Spleen (tissue), 11 donors: ENCODE data around the gene TTLL6. TPM values are rescaled to one million over a fixed set of nuclear protein-coding genes. Genes with fewer than 3 reads are reported as not detected.

ENCODE experiments used
- DNase-seq: peaks from one replicate; pipeline ENCODE4 v3.0.0-alpha.2; 2020
- H3K27ac ChIP-seq, 8 donors: fragments of 200-600 bp; sonication (generic) in 7 of 8; 1 replicate in 4 of 8; 2 replicates in 4 of 8; pipeline versions ENCODE4 v1.5.0 to v1.8.0; 2016 to 2021; ENCODE audit warnings: inconsistent platforms in 4 of 8, mild to moderate bottlenecking in 4 of 8, moderate library complexity in 1 of 8
- H3K27me3 ChIP-seq, 7 donors: fragments of 200-600 bp; sonication (generic) in 6 of 7; replicated peaks in 1 of 7; 1 replicate in 4 of 7; 2 replicates in 3 of 7; pipeline versions ENCODE4 v1.5.0 to v1.8.0; 2016 to 2021; ENCODE audit warnings: inconsistent platforms in 3 of 7, mild to moderate bottlenecking in 1 of 7
- H3K36me3 ChIP-seq, 6 donors: fragments of 200-600 bp; sonication (generic) in 5 of 6; 1 replicate in 4 of 6; 2 replicates in 2 of 6; pipeline versions ENCODE4 v1.5.0 to v1.8.0; 2016 to 2021; ENCODE audit warnings: inconsistent platforms in 2 of 6
- H3K4me1 ChIP-seq, 6 donors: fragments of 200-600 bp; sonication (generic) in 5 of 6; 1 replicate in 3 of 6; 2 replicates in 3 of 6; pipeline versions ENCODE4 v1.5.0 to v1.8.0; 2016 to 2021; ENCODE audit warnings: inconsistent platforms in 3 of 6
- H3K4me3 ChIP-seq, 8 donors: fragments of 200-600 bp; sonication (generic) in 7 of 8; 1 replicate in 4 of 8; 2 replicates in 4 of 8; pipeline versions ENCODE4 v1.5.0 to v1.8.0; 2016 to 2021; ENCODE audit warnings: inconsistent platforms in 4 of 8, mild to moderate bottlenecking in 4 of 8, moderate library complexity in 2 of 8
- H3K9me3 ChIP-seq, 8 donors: fragments of 200-600 bp; sonication (generic) in 7 of 8; 1 replicate in 4 of 8; 2 replicates in 4 of 8; pipeline versions ENCODE4 v1.5.0 to v1.8.0; 2016 to 2021; ENCODE audit warnings: inconsistent platforms in 4 of 8
- CTCF ChIP-seq, 11 experiments: fragments of 200-600 bp in 7 of 11; fragments of 450-650 bp in 4 of 11; sonication (generic) in 4 of 11; IDR thresholded peaks in 8 of 11; conservative IDR thresholded peaks in 3 of 11; 1 replicate in 7 of 11; 2 replicates in 4 of 11; pipeline versions ENCODE4 v1.4.0 to v1.8.0; 2016 to 2021; ENCODE audit warnings: antibody characterized with exemption in 11 of 11, inconsistent platforms in 4 of 11, mild to moderate bottlenecking in 1 of 11
- POLR2A ChIP-seq, 3 donors: fragments of 450-650 bp; IDR thresholded peaks; one replicate each; pipeline ENCODE4 v1.5.1; 2017; ENCODE audit warnings: antibody characterized with exemption in 3 of 3, mild to moderate bottlenecking in 1 of 3
- POLR2AphosphoS5 ChIP-seq, 3 donors: sonication (generic); formaldehyde crosslinking; IDR thresholded peaks; one replicate each; pipeline ENCODE4 v1.5.1; 2017; ENCODE audit warnings: antibody characterized with exemption in 3 of 3
- WGBS, 5 donors: extraction: QIAGEN DNeasy Blood & Tissue Kit in 3 of 5; methylation state at CpG; one replicate each; pipeline versions ENCODE4 v1.1.5 to v1.1.7; 2013 to 2018; 5-methylcytosine and 5-hydroxymethylcytosine counted together
- intact Hi-C: fragments of 100-400 bp; cut with DNase I; formaldehyde crosslinking; loops from one replicate; pipeline ENCODE4 v1.15.0; 2023; ENCODE audit warnings: low total_unique reads
- polyA plus RNA-seq, 3 donors: library from polyadenylated mRNA; stranded (reverse); fragments of 200-250 nt; gene quantifications; one replicate each; pipeline ENCODE4 v1.2.1, GENCODE V29; 2013
- total RNA-seq, 7 donors: library from RNA; depleted of rRNA in 3 of 7; stranded (reverse); fragments of >200 nt in 3 of 7; fragmentation: NEBNext Ultra II Directional in 4 of 7; extraction: Animal tissue kit (Norgen Biotek cat#: 25700) in 4 of 7; gene quantifications; one replicate each; pipeline versions ENCODE4 v1.1.0 to v1.2.1, GENCODE V29; 2016 to 2021
- donor health status: healthy with polysubstance abuse.
- donor health status: DM: no; HTN: no; CAD: no; lungs with moderate emphysema.
- donor health status: DM: no; HTN: no; CAD: no.
- donor health status: Bipolar disorder and iron deficiency.
- donor health status: healthy.
- donor health status: DM: no; HTN: no; CAD: no.
- donor health status: DM: yes; HTN: yes; CAD: no.

Gene TTLL6
- total and polyA plus RNA-seq, 10 donors: 0.04 TPM; not detected in 9

- H3K4me1 ChIP-seq: peaks cover 0 to 14% (median 2%) of the 10 kb centered on the region in 6 donors
- TF ChIP-seq CTCF (IDR thresholded peaks at IDR 0.05 in 8 of 11, conservative IDR thresholded peaks at IDR 0.05 in 3 of 11) (peak; percentile 16 to 82 (median 69)), POLR2AphosphoS5 (IDR thresholded peaks at IDR 0.05) (no peak), POLR2A (IDR thresholded peaks at IDR 0.05) (no peak)
- no peaks in the 10 kb centered on the region for H3K36me3 ChIP-seq
- DNase-seq: no peak
- H3K9me3 ChIP-seq: no peaks in the 10 kb centered on the region
- intact Hi-C loops: loop anchor here (2.0 to 5.0 kb wide), 2 partner anchors 67 to 119 kb away; no protein-coding TSS in a partner anchor
- H3K27ac ChIP-seq: no peak overlapping the region
- H3K27me3 ChIP-seq: peaks cover 0 to 96% (median 5%) of the 10 kb centered on the region in 7 donors
- WGBS, 5 donors: 43 to 48% (median 44%) methylated on average over 13 to 14 of the region's 14 CpGs
- H3K4me3 ChIP-seq: no peak overlapping the region
Measured at GRCh38 chr17:48791128-48792032, 25.6 kb downstream of the TTLL6 start.

GRCh38 chr17:48790607-48791127, 26.4 kb downstream of the TTLL6 start:
- H3K4me3 ChIP-seq: no peak overlapping the region
- intact Hi-C loops: loop anchor here (2.0 to 5.0 kb wide), 2 partner anchors 66 to 118 kb away; no protein-coding TSS in a partner anchor
- H3K9me3 ChIP-seq: no peaks in the 10 kb centered on the region
- no peak overlapping the region for H3K27ac ChIP-seq
- H3K36me3 ChIP-seq: no peaks in the 10 kb centered on the region
- 33 to 42% (median 37%) methylated on average over 7 to 9 of the region's 9 CpGs for WGBS, 5 donors
- H3K27me3 ChIP-seq: peaks cover 0 to 96% (median 5%) of the 10 kb centered on the region in 7 donors
- no peak for TF ChIP-seq POLR2A (IDR thresholded peaks at IDR 0.05)
- no peak for TF ChIP-seq CTCF (IDR thresholded peaks at IDR 0.05 in 8 of 11, conservative IDR thresholded peaks at IDR 0.05 in 3 of 11)
- H3K4me1 ChIP-seq: peaks cover 0 to 14% (median 2%) of the 10 kb centered on the region in 6 donors
- no peak for DNase-seq

- peaks cover 0 to 14% (median 2%) of the 10 kb centered on the region in 6 donors for H3K4me1 ChIP-seq
- H3K4me3 ChIP-seq: no peak overlapping the region
- TF ChIP-seq POLR2AphosphoS5 (IDR thresholded peaks at IDR 0.05) (no peak), CTCF (IDR thresholded peaks at IDR 0.05 in 8 of 11, conservative IDR thresholded peaks at IDR 0.05 in 3 of 11) (no peak), POLR2A (IDR thresholded peaks at IDR 0.05) (no peak)
- 75 to 86% (median 79%) methylated on average over 7 of the region's 7 CpGs for WGBS, 5 donors
- H3K36me3 ChIP-seq: no peaks in the 10 kb centered on the region
- no peak overlapping the region for H3K27ac ChIP-seq
- intact Hi-C loops: no loop called here
- no peak for DNase-seq
- peaks cover 0 to 78% (median 5%) of the 10 kb centered on the region in 7 donors for H3K27me3 ChIP-seq
- H3K9me3 ChIP-seq: no peaks in the 10 kb centered on the region
Measured at GRCh38 chr17:48787828-48788227, 29.2 kb downstream of the TTLL6 start.

- no peak overlapping the region for H3K27ac ChIP-seq
- DNase-seq: no peak
- peaks cover 0 to 37% (median 0%) of the 10 kb centered on the region in 7 donors for H3K27me3 ChIP-seq
- no peaks in the 10 kb centered on the region for H3K36me3 ChIP-seq
- peaks cover 0 to 5% (median 0%) of the 10 kb centered on the region in 8 donors for H3K9me3 ChIP-seq
- TF ChIP-seq CTCF (IDR thresholded peaks at IDR 0.05 in 8 of 11, conservative IDR thresholded peaks at IDR 0.05 in 3 of 11): no peak
- TF ChIP-seq POLR2A (IDR thresholded peaks at IDR 0.05): no peak
- no peak for TF ChIP-seq POLR2AphosphoS5 (IDR thresholded peaks at IDR 0.05)
- no peaks in the 10 kb centered on the region for H3K4me1 ChIP-seq
- H3K4me3 ChIP-seq: no peak overlapping the region
- intact Hi-C loops: no loop called here
Measured at GRCh38 chr17:48779421-48779820, 37.6 kb downstream of the TTLL6 start.
